Measurements from ENCODE around the gene PIP. TPM values are rescaled to one million over a fixed set of nuclear protein-coding genes. Genes with fewer than 3 reads are reported as not detected.
"Not testable (repeated sequence)": the region's sequence is repeated elsewhere in the genome, so short reads cannot be mapped to it uniquely, and the experiment has no call there.

Gene PIP
- total RNA-seq, 4 donors from 2014 or later, result not detected

DNA sequence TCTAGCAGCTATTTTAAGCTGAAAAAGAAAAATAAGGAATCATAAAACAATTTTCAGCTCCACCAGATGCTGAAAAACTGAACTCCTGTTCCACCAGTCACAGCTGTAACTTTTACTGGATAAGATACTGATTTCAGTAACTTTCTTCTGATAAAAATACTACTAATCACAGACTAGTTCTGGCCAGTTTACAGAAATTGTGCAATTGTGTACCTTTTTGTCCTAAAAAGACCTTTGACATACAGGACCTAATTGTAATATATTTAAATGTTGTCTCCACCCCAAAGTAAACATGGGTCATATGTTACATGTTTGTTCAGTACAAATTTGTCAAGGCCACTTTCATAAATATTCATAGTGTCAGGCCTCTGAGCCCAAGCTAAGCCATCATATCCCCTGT is 27.1 kb upstream of the PIP start:
- TF ChIP-seq, protein P1, sequence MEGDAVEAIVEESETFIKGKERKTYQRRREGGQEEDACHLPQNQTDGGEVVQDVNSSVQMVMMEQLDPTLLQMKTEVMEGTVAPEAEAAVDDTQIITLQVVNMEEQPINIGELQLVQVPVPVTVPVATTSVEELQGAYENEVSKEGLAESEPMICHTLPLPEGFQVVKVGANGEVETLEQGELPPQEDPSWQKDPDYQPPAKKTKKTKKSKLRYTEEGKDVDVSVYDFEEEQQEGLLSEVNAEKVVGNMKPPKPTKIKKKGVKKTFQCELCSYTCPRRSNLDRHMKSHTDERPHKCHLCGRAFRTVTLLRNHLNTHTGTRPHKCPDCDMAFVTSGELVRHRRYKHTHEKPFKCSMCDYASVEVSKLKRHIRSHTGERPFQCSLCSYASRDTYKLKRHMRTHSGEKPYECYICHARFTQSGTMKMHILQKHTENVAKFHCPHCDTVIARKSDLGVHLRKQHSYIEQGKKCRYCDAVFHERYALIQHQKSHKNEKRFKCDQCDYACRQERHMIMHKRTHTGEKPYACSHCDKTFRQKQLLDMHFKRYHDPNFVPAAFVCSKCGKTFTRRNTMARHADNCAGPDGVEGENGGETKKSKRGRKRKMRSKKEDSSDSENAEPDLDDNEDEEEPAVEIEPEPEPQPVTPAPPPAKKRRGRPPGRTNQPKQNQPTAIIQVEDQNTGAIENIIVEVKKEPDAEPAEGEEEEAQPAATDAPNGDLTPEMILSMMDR (IDR thresholded peaks at IDR 0.05 in 4 of 5, conservative IDR thresholded peaks at IDR 0.05 in 1 of 5), result no peak
- no peak for TF ChIP-seq POLR2A (IDR thresholded peaks at IDR 0.05)
- Histone ChIP-seq H3K36me3 (no peaks in the 10 kb centered on the region), H3K27ac (no peak overlapping the region), H3K27me3 (no peaks in the 10 kb centered on the region), H3K4me1 (no peaks in the 10 kb centered on the region), H3K4me3 (no peak overlapping the region), H3K9me3 (no peaks in the 10 kb centered on the region)
- no peak for ATAC-seq
- DNase-seq, result no peak
- intact Hi-C loops (cut with DNase I; ENCODE audit: low total_unique reads) (no loop called here), in situ Hi-C loops (cut with MboI; ENCODE audit: low sequenced_read_pairs in 4 of 4) (no loop called here)

DNA sequence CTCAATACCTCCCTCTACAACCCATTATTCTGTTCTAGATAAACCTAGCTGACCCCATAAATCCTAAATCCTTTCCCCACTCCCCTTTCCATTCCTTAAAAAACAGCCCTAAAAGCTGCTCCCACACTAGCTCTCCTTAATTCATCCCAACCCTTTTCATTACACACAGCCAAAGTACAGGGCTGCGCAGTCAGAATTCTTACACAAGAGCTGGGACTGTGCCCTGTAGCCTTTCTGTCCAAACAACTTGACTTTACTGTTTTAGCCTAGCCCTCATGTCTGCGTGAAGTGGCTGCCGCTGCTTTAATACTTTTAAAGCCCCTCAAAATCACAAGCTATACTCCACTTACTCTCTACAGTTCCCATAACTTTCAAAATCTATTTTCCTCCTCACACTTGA is 23.9 kb upstream of the PIP start:
- H3K27ac ChIP-seq; H3K4me3 ChIP-seq; H3K36me3 ChIP-seq; H3K9me3 ChIP-seq; DNase-seq; in situ Hi-C loops (cut with MboI; ENCODE audit: low sequenced_read_pairs in 4 of 4); ATAC-seq; H3K27me3 ChIP-seq; intact Hi-C loops (cut with DNase I; ENCODE audit: low total_unique reads); H3K4me1 ChIP-seq: not testable (repeated sequence)

DNA sequence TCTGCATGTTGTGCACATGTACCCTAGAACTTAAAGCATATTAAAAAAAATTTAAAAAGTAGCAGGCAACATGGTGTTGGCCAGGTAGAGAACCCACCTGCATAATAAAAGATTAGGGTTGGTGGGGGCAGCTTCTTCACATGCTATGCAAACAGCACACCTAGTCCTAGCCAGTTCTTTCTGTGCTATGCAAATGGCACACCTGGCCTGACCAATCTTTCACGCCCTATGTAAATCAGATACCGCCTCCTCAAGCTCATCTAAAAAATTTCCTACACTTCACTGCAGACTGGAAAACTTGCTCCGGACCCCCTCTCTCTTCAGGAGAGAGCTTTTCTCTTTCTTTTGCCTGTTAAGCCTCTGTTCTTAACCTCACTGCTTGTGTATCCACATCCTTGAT is 14.5 kb upstream of the PIP start:
- Histone ChIP-seq H3K9me3 (no peaks in the 10 kb centered on the region), H3K27ac (no peak overlapping the region), H3K36me3 (no peaks in the 10 kb centered on the region), H3K27me3 (no peaks in the 10 kb centered on the region), H3K4me1 (no peaks in the 10 kb centered on the region), H3K4me3 (no peak overlapping the region)
- DNase-seq (no peak), ATAC-seq (no peak)
- no peak for TF ChIP-seq POLR2A (IDR thresholded peaks at IDR 0.05)
- TF ChIP-seq, protein P1 (IDR thresholded peaks at IDR 0.05 in 4 of 5, conservative IDR thresholded peaks at IDR 0.05 in 1 of 5), result no peak
- intact Hi-C loops (cut with DNase I; ENCODE audit: low total_unique reads) (no loop called here), in situ Hi-C loops (cut with MboI; ENCODE audit: low sequenced_read_pairs in 4 of 4) (no loop called here)

DNA sequence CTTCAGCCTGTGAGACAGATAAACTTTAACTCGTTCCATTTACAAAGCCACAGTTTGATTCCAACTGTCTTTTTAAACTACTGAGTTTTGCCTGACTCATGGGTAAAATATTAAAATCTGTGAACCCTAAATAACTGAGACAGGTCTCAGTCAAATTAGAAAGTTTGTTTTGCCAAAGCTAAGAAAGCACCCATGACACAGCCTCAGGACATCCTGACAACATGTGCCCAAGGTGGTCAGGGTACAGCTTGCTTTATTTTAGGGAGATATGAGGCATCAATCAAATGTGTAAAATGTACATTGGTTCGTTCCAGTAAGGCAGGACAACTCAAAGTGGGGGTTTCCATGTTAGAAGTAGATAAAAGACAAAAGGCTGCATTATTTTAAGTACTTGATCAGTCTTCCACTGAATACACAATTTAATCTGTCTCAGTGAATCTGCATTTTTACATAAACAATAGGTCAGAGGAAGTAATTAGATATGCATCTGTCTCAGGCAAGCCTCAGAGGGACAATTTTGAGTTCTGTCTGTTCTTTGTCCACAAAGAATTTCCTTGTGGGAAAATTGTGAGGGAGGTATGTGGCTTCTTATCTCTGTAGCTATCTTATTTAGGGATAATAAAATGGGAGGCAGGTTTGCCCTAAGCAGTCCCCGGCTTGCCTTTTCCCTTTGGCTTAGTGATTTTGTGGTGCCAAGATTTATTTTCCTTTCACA is 11.0 kb upstream of the PIP start:
- DNase-seq (no peak), ATAC-seq (no peak)
- Histone ChIP-seq H3K4me3 (no peak overlapping the region), H3K4me1 (no peaks in the 10 kb centered on the region), H3K27me3 (no peaks in the 10 kb centered on the region), H3K36me3 (no peaks in the 10 kb centered on the region), H3K27ac (no peak overlapping the region), H3K9me3 (no peaks in the 10 kb centered on the region)
- in situ Hi-C loops (cut with MboI; ENCODE audit: low sequenced_read_pairs in 4 of 4) (no loop called here), intact Hi-C loops (cut with DNase I; ENCODE audit: low total_unique reads) (no loop called here)
- TF ChIP-seq, protein P1 (IDR thresholded peaks at IDR 0.05 in 4 of 5, conservative IDR thresholded peaks at IDR 0.05 in 1 of 5), result no peak
- no peak for TF ChIP-seq POLR2A (IDR thresholded peaks at IDR 0.05)

DNA sequence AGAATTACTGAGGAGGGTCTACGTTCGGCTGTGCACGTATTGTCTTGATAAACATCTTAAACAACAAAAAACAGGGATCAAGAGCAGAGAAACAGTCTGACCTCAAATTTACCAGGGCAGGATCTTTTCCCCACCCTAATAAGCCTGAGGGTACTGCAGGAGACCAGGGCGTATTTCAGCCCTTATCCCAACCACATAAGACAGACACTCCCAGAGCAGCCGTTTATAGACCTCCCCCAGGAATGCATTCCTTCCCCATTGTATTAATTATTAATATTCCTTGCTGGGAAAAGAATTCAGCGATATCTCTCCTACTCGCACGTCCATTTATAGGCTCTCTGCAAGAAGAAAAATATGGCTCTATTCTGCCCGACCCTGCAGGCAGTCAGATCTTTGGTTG is 8.6 kb upstream of the PIP start:
- not testable (repeated sequence) for ATAC-seq

DNA sequence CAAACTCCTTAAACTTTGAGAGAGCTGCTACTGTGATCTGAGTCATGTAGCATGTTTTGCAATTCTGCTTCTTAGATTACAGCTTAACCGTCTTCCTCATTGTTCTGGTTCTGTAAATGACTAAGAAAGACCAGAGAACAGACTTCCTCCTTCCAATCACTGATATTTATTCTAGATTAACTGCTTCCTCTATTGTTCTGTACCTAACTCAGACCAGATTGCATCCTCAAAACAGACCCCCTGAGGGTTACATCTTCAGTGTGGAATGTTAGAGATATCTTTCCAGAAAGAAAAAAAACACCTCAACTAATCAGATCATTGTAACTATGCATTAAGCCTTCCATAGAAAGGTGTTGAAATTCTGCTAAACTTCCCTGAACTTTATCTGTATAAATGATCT is 5.7 kb upstream of the PIP start:
- intact Hi-C loops (cut with DNase I; ENCODE audit: low total_unique reads), result no loop called here
- in situ Hi-C loops (cut with MboI; ENCODE audit: low sequenced_read_pairs in 4 of 4), result no loop called here

More for the DNA sequence above, 8.6 kb upstream of the PIP start:
- H3K27me3 ChIP-seq; intact Hi-C loops (cut with DNase I; ENCODE audit: low total_unique reads); in situ Hi-C loops (cut with MboI; ENCODE audit: low sequenced_read_pairs in 4 of 4); DNase-seq; H3K9me3 ChIP-seq; H3K4me3 ChIP-seq; H3K27ac ChIP-seq; H3K36me3 ChIP-seq; H3K4me1 ChIP-seq: not testable (repeated sequence)

More for the DNA sequence above, 5.7 kb upstream of the PIP start:
- DNase-seq (no peak), ATAC-seq (no peak)
- H3K36me3 ChIP-seq, result no peaks in the 10 kb centered on the region
- no peaks in the 10 kb centered on the region for H3K4me1 ChIP-seq
- H3K4me3 ChIP-seq, result no peak overlapping the region
- H3K27ac ChIP-seq, result no peak overlapping the region
- no peak for TF ChIP-seq POLR2A (IDR thresholded peaks at IDR 0.05)
- TF ChIP-seq, protein P1 (IDR thresholded peaks at IDR 0.05 in 4 of 5, conservative IDR thresholded peaks at IDR 0.05 in 1 of 5), result no peak
- no peaks in the 10 kb centered on the region for H3K9me3 ChIP-seq
- H3K27me3 ChIP-seq, result no peaks in the 10 kb centered on the region
